GM12872 (cell line): ENCODE measurements around the gene GMEB1.
A peak's percentile ranks its signal among the peaks of the same experiment; 100 is the strongest.

Source experiments
- CTCF ChIP-seq: IDR thresholded peaks from 3 replicates; pipeline ENCODE4 v1.5.1; 2011; ENCODE audit warnings: low read depth, mild to moderate bottlenecking, low read length, moderate library complexity; ENCODE audit not compliant: insufficient read depth

GMEB1 gene

GRCh38 chr1:28718166-28718565, 49.6 kb downstream of the GMEB1 start:
- TF ChIP-seq CTCF = no peak

- TF ChIP-seq CTCF = no peak
Measured at GRCh38 chr1:28718586-28719331, 50.2 kb downstream of the GMEB1 start.

DNA sequence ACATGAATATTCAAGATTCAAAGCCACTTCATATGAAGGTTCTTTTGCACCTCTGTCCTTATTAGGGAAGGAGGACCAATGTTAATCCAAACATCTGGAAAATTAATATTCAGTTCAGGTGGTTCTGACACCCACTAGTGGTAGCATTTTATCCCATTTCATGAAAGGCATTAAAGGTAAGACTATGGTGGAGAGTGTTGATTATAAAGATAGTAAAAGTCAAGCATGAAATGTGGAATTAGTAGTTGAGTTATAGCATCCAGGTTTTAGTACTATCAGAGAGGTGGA, 50.7 kb downstream of the GMEB1 start:
- TF ChIP-seq CTCF = no peak

GRCh38 chr1:28720376-28720775, 51.8 kb downstream of the GMEB1 start:
- no peak for TF ChIP-seq CTCF

DNA sequence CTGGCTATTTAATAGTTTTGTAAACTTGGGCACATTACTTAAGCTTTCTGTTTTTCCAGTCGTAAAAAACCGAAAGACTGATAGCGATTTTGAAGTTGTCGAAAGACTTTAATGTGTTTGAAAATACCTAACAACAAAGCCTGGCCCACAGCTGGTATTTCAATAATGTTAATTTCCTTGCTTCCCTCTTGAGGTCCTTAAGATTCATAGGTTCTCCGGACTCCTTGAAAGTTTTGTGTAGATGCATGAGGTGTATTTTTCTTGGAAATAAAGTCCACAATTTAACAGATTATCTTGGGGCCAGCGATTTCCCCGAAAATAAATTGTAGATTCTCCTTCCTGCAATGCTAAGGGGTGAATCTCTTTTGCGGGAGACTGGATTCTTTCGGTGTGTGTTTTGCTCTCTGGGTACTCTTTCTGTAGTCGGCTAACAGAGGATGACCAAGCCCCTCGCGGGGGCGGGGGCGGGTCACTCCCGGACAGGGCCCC, 67.4 kb downstream of the GMEB1 start:
- TF ChIP-seq CTCF = no peak

DNA sequence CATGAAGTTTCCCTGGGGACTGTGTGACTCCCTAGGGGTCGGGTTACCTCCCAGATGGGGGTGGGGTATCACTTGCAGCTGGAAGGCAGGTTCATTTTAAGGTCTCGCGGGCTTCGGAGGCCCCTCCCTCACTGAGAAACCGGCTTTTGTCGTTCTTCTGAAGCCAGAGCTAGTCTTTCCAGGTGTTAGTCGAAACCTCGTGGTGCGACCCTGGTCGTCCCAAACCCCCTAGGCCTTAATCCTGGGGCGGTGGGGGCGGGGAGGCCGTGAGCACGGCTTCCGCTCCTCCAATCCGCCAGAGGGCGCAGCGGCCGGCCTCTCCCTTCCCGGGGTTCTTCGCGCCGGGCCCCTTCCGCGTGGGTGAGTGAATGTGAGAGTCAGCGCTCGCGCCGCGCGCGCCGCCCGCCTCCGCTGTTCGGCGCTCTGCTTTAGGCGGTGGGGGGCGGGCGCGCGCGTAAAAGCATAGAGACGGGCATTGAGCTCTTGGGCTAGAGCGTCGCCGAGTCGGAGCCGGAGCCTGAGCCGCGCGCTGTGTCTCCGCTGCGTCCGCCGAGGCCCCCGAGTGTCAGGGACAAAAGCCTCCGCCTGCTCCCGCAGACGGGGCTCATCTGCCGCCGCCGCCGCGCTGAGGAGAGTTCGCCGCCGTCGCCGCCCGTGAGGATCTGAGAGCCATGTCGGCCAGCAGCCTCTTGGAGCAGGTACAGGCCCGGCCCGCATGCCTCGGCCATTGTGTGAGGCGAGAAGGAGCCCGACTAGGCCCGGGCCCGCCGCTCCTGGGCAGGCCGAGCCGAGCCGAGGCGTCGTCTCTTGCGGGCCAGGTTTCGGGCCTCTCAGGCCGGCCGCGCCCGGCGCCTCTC, 68.1 kb downstream of the GMEB1 start, which contains the start of gene YTHDF2:
YTHDF2 (plus strand) TSS at position 491 of the 857 bp plus-strand sequence; CDS start at position 672, 181 bp downstream.
- TF ChIP-seq CTCF = peak; percentile 84

GRCh38 chr1:28737307-28738132, 68.9 kb downstream of the GMEB1 start:
- no peak for TF ChIP-seq CTCF
